NCI-H2107 treated with DMSO at 0.1 percent for 48 hours (cell line): ENCODE measurements around the gene CACNA2D2.

Source experiments
- DNase-seq: peaks from one replicate; lab custom pipeline; 2025; ENCODE audit not compliant: unreplicated experiment; lab: John Stamatoyannopoulos, UW

CACNA2D2 gene

GRCh38 chr3:50502584-50503423 lies 630 bp downstream of the CACNA2D2 start:
- DNase-seq, result no peak

DNA sequence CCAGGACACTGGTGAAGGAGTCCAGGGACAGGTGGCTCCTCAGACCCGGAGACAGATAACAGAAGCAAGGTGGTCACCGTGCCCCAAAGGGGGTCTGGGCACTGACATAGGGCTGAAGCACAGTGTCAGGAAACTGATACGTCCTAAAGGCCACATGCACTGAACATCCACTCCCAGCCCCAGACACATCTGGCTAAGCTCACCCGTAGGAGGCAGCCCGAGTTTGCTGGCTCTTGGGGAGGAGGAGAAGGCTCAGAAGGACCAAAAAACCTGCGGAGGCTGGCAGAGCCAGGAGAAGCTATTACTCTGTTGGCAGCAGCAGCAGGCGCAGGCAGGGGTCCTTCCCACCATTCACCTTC lies 1.2 kb downstream of the CACNA2D2 start:
- DNase-seq, result no peak

GRCh38 chr3:50495609-50496423 lies 7.6 kb downstream of the CACNA2D2 start:
- no peak for DNase-seq

GRCh38 chr3:50494126-50494525 lies 9.3 kb downstream of the CACNA2D2 start:
- no peak for DNase-seq

- no peak for DNase-seq
Measured at GRCh38 chr3:50493623-50494022, 9.8 kb downstream of the CACNA2D2 start.

DNA sequence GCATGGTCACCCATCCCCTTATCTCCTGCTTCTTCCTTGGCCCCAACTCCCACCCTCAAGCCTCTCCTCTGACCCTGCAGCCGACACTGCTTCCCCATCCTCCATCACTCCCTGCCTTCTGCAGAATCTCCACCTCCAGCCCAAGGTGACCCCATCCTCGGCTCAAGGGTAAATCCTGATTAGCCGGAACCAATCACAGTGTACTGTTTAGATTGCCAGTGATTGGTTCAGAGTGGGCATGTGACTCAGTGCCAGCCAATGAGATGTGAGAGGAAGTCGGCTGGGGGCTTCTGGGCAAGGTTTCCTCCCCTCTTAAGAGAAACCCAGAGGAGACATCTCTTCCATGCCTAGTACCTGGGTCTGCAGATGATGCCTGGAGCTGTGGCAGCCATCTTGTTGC lies 10.3 kb downstream of the CACNA2D2 start:
- no peak for DNase-seq

DNA sequence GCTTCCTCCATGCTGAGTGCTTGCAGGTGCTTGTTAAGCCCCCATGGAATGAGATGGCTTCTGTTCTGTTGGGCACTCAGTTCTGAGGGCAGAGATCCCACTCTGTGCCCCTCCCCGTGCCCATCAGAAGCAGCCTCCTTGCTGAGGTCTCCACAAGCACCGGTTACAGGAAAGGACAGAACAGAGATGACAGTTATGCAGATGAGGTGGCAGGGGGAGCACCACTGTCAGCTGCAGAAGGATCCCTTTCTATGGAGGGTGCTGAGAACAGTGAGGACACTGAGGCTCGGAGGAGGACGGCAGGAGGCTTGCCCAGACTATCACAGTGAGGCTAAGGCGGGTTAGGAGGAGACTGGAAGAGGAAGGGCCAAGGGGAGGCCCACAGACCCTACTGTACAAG lies 12.4 kb downstream of the CACNA2D2 start:
- no peak for DNase-seq

GRCh38 chr3:50490424-50490823 lies 13.0 kb downstream of the CACNA2D2 start:
- no peak for DNase-seq

DNA sequence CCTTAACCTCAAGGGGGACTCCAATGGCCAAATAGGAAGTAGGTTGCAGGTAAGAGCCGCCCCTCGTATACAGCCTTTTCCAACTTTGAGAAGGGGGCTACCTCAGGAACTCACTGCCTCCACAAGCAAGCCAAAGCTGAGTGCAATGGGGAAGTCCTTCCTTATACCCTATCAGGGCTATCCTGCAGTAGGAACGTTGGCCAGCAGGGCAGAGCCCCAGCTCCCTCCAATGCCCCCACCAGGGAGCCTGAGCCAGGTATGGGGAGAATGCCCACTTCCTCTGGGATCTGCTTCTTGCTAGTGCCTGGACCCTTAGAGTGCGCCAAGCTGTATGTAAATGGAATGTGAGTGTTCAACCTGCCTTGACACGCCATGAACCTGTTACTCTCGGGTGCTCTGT lies 16.3 kb downstream of the CACNA2D2 start:
- no peak for DNase-seq

- DNase-seq, result no peak
Measured at GRCh38 chr3:50486219-50486888, 17.1 kb downstream of the CACNA2D2 start.

DNA sequence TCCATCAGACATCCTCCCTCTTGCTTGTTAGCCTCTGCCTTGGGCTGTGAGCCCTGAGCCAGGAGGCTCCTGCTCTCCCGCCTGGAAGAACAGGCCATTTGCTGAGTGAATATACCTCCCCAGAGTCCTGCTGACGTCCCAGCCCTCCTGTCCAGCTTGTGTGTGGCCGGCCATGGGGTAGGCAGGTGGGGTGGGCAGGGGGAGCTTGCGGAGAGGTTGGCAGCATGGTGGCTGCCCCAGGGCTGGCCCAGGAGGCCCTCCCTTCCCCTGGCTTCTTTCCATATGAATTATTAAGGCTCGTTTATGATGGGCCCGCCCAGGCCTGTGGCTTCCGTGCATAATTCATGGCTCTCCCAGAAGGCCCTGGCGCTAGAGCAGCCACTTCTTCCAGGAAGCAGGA lies 18.7 kb downstream of the CACNA2D2 start:
- DNase-seq, result no peak

DNA sequence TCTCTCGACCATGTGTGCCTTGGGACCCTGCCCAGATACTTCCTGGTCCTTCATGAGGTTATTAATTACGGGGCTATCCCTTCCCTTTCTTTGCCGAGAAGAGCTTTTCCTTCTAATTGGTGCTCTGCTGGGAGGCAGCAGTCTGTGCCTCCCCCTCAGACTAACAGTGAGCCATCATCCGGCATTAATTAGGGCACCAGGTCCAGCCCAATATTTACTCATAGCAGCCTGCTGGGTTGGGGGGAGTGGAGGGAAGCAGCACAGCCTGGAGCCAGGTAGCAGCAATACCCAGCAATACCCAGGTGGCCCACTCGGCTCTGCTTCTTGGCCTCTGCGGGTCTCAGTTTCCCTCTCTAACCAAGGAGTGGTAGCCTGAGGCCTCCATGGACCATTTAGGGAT lies 20.1 kb downstream of the CACNA2D2 start:
- no peak for DNase-seq

- no peak for DNase-seq
Measured at GRCh38 chr3:50481992-50482391, 21.4 kb downstream of the CACNA2D2 start.

- no peak for DNase-seq
Measured at GRCh38 chr3:50480471-50480870, 23.0 kb downstream of the CACNA2D2 start.

- DNase-seq, result no peak
Measured at GRCh38 chr3:50479523-50479922, 23.9 kb downstream of the CACNA2D2 start.

DNA sequence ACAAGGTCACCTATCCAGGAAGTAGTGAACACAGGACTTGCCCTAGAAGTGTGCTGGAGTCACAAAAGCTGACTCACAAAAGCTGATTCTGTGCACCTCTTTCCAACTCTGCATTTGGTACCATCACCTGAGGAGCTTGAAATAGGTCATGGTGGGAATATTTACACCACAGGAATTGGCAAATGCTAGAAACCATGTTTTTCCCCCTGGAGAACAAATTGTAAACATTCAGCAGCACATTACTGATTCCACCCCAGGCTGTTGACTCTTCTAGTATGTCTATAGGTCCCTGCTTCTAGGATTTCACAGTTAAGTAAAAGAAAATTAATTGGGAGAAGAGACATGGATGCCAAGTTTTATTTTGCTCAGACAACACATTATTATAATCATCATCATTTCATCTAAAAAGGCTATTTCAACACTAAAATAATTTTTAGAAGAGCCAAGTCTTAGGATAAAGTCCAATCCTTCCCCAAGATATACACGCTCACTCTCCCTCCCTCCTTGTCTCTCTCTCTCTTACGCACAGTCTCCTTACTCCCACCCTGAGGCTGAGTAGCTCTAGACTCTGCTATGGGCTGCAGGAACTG lies 24.7 kb downstream of the CACNA2D2 start:
- no peak for DNase-seq

- DNase-seq, result no peak
Measured at GRCh38 chr3:50478051-50478450, 25.4 kb downstream of the CACNA2D2 start.

DNA sequence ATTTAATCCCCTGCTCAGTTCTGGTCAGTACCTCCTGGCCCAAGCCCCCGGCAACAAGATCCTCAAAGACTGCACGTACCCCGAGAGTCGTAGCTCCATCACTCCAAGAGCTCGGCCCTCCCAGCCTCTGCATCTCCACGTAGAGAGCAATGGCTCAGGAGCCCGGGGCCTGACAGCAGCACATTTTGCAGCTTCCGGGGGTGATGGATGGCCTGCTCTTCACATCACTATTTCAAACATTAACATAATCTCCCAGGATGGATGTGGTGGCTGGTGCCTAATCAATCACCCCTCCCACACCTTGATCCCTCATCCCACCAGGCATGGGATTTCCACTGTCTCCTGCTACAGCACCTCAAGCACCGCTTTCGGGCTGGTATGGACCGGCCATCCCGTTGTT lies 28.1 kb downstream of the CACNA2D2 start:
- no peak for DNase-seq

- DNase-seq, result no peak
Measured at GRCh38 chr3:50474717-50475116, 28.7 kb downstream of the CACNA2D2 start.

- DNase-seq, result no peak
Measured at GRCh38 chr3:50473768-50474167, 29.7 kb downstream of the CACNA2D2 start.

GRCh38 chr3:50472958-50473357 lies 30.5 kb downstream of the CACNA2D2 start:
- no peak for DNase-seq
